HG03575 (cell line): ENCODE data around the gene GTF2H1.

ENCODE experiments used
- ATAC-seq: cut with Tn5 transposase; IDR thresholded peaks from one replicate; pipeline ENCODE4 v1.9.1; 2021; ENCODE audit not compliant: unreplicated experiment, insufficient number of reproducible peaks, low FRiP score; ENCODE audit errors: extremely low read depth

GTF2H1 gene

DNA sequence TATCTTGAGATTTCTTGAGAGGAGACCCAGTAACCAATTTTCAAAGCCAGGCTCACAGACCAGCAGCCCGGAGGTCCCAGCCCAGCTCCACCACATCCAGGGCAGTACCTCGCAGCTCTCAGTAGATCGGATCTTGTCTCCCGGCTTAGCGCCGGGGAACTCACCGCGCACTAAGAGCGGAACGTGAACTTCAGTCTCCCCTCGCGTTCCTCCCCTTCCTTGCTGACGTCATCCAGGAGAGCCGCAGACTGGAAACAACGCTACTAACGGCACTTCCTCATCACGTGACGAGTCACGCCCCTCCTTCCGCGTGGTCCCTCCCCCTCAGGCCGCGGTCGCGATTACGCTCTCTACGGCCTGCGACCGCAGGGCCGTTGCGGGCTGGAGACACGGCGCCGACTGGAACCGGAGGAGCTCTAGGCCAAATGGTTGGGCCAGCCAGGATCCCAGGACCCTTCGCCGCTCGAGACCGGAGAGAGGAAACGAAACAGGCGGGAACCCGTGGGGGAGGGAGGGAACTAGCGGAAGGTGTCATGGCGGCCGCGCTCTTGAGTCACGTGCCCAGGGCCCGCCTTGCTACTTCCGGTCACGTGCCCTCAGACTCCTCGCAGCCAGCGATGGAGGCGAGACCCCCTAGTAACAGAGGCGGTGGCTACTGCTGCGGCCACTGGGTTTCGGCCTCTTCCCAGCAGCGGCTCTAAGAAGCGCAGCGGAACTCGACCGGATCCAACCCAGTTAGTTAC, at the start of gene GTF2H1, which contains the start of gene HPS5:
Gene GTF2H1 (plus strand): TSS at position 599 of the 743 bp plus-strand sequence. CDS start 10,508 bp downstream, outside the sequence.
Gene HPS5 (minus strand): TSS at position 172 of the 743 bp plus-strand sequence. CDS start 4,282 bp downstream, outside the sequence.
- ATAC-seq: peak; percentile 44

- no peak for ATAC-seq
Observed at GRCh38 chr11:18277565-18278271, 44.6 kb upstream of the GTF2H1 start.

DNA sequence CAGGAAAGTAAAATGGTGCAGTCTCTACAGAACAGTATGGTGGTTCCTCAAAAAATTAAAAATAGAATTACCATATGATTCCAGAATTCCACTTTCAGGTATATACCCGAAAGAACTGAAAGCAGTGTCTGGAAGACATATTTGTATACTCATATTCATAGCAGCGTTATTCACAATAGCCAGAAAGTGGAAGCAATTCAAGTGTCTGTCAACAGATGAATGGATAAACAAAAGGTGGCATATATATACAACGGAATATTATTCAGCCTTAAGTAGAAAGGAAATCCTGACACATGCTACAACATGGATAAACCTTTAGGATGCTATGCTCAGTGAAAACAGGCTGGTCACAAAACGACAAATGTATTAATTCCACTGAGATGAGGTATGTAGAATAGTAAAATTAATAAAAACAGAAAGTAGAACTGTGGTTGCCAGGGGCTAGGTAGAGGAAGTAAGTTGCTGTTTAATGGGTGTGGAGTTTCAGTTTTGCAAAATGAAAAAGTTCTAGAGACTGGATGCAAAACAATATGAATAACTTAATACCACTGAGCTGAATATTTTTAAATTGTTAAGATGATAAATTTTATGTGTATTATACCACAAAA, 41.8 kb upstream of the GTF2H1 start:
- ATAC-seq: peak; percentile 63

- ATAC-seq: no peak
Observed at GRCh38 chr11:18282626-18283025, 39.7 kb upstream of the GTF2H1 start.

DNA sequence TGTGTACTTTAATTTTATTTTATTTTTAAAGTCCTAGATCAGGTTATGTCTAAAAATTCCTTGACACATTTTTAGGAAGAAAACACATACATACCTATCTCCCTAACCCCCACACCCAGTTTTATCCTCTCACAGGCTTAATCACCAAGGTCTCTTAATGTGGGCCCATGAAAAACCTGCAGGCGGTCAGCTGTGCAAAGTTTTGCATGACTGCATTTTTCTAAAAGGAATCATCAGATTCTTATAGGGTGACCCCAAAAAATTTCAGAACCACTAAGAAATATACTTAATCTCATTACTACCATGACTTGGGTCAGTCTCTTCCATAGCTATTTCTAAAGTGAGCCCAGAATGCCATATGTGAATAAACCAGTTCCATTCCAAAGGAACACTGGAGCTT, 36.5 kb upstream of the GTF2H1 start:
- ATAC-seq: no peak

- ATAC-seq: no peak
Observed at GRCh38 chr11:18288911-18289310, 33.5 kb upstream of the GTF2H1 start.

DNA sequence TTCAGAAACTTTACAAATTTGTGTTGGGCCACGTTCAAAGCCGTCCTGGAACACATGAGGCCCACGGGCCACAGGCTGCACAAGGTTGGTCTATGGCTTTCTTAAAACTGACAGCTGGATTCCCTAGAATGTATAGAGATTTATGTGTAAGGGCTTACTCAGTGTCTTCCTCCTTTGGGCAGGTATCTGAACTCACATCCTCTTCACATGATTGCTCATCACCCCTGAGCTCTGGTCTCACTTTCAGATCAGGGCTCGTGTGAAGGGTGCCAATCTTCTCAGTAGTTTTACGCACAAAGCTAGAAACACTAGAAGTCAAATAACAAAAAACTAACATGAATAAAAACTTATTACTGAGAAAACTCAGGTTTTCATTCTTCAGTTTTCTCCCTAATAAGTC, 27.5 kb upstream of the GTF2H1 start:
- no peak for ATAC-seq

- no peak for ATAC-seq
Observed at GRCh38 chr11:18295316-18295715, 27.1 kb upstream of the GTF2H1 start.

DNA sequence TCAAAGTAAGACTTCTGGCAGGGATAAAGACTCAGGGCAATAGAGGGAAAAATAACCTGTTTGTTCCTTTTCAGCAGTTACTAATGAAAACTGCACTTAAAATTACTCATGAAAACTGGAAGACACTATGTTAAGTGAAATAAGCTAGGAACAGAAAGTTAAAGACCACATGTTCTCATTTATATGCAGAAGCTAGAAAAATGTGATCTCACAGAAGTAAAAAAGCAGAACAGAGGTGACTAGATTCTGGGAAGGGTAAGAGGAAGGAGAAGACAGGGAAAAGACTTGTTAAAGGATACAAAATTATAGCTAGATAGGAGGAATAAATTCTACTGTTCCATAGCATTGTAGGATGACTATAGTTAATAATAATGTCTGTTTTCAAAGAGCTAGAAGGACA, 22.6 kb upstream of the GTF2H1 start:
- no peak for ATAC-seq

DNA sequence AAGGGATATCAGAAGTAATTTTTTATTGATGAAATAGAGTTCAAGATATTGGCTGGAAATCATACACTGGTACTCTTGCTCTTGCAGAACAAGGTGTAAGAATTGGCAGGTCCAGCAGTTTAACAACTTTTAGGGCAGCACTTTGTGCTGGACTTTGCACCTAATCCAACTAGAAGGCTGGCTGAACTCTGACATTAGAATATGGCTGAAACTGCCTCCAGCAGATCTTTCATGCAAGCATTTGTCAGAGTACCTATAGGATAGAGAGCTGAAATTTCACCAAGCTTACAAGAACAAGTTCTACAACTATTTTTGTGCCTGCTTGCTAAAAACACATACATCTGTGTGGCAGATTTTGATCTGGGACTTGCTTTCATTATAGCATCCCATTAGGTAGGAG, 17.6 kb upstream of the GTF2H1 start:
- no peak for ATAC-seq

GRCh38 chr11:18307461-18308139, 14.8 kb upstream of the GTF2H1 start:
- no peak for ATAC-seq

DNA sequence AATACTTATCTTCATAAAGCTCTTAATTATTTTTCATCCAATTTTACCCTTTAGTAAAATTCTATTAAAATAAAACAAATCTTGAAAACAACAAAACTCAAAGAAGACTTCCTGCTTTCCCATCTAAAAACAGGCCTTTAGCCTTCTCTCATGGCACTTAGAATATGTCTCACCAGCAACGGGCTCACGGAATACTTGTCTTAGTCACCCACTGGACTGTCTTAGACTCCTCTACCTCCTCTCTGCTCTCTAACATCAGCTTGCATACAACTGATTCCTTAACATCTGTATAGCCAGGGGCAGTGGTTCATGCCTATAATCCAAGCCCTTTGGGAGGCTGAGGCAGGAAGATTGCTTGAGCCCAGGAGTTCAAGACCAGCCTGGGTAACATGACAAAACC, 14.1 kb upstream of the GTF2H1 start:
- ATAC-seq: no peak

DNA sequence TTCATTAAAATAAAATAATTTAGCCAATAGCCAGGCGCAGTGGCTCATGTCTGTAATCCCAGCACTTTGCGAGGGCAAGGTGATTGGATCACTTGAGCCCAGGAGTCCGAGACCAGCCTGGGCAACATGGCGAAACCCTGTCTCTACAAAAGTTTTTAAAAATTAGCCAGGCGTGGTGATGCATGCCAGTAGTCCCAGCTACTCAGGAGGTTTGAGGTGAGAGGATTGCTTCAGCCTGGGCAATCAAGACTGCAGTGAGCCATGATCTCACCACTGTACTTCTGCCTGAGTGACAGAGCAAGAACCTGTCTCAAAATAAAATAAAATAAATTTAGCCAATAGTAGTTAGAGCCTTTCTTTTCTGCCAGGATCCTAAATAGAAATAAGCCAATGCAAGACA, 12.7 kb upstream of the GTF2H1 start:
- ATAC-seq: no peak

DNA sequence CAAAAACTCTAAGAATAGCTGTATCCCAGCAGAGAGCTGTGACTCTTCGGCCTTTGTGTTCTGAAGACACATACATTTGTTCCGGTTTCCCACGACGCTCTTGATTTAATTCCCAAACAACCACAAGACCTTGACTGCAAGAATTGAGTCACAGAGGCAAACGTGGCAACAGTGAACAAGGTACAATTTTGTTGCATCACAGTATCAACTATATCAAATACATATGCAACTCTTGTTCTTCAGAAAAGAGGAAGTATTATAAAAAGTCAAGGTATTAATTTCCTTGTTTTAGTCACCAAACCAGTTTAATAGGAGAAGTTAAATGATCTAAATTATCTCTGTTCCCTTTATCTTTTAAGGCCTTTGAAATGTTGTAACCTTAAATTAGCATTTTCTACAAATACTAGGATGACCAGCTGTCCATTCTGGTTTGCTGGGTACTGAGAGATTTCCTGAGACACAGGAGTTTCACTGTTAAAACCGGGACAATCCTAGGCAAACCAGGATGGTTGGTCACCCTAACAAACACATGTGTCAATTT, 11.5 kb upstream of the GTF2H1 start:
- ATAC-seq: no peak

GRCh38 chr11:18312012-18312411, 10.4 kb upstream of the GTF2H1 start:
- no peak for ATAC-seq

- ATAC-seq: no peak
Observed at GRCh38 chr11:18312663-18313420, 9.5 kb upstream of the GTF2H1 start.

DNA sequence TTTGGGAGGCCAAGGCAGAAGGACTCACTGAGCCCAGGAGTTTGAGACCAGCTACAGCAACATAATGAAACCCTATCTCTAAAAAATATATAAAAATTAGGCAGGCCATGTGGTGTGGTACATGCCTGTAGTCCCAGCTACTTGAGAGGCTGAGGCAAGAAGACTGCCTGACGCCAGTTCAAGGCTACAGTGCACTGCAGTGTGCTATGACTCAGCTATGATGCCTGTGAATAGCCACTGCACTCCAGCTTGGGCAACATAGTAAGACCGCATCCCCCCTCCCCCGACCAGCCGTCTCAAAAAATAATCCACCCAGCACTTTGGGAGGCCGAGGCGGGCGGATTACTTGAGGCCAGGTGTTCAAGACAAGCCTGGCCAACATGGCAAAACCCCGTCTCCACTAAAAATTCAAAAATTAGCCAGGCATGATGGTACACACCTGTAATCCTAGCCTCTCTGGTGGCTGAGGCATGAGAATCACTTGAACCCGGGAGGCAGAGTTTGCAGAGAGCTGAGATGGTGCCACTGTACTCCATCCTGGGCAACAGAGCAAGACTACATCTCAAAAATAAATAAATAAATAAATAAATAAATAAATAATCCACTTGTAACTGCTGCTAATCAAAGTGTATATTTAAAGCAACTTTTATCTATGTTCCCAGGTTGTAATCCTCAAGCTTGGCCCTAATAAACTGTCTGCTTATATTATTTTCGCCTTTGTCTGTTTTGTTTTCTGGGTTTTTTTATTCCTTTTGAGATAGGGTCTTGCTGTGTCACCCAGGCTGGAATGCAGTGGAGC, 8.2 kb upstream of the GTF2H1 start:
- ATAC-seq: no peak
